Fibroblast of villous mesenchyme (primary cell): ENCODE results near the gene THY1. TPM values are rescaled to one million over a fixed set of nuclear protein-coding genes. Genes with fewer than 3 reads are reported as not detected.
"Not testable (repeated sequence)": the region's sequence is repeated elsewhere in the genome, so short reads cannot be mapped to it uniquely, and the experiment has no call there.

ENCODE experiments used
- DNase-seq: peaks from one replicate; pipeline ENCODE4 v3.0.0-alpha.2; 2010; ENCODE audit warnings: low read depth
- H3K4me3 ChIP-seq: 2 replicates; pipeline ENCODE4 v1.5.1; 2011; ENCODE audit warnings: low read depth, mild to moderate bottlenecking, low read length
- CTCF ChIP-seq: IDR thresholded peaks from 2 replicates; pipeline ENCODE4 v1.5.1; 2012; ENCODE audit warnings: low read depth, mild to moderate bottlenecking, low read length; ENCODE audit not compliant: insufficient read depth
- total RNA-seq: library from RNA; depleted of rRNA; stranded (reverse); fragments of >200 nt; gene quantifications from 2 replicates; pipeline ENCODE4 v1.2.3, GENCODE V29; 2012

Gene THY1
- total RNA-seq, 1 donor = 194 TPM

GRCh38 chr11:119461229-119461963, 38.4 kb upstream of the THY1 start:
- no peak overlapping the region for H3K4me3 ChIP-seq
- peak; percentile 59 for DNase-seq
- no peak for TF ChIP-seq CTCF

- TF ChIP-seq CTCF = no peak
- no peak overlapping the region for H3K4me3 ChIP-seq
- DNase-seq = peak; percentile 94
Measured at GRCh38 chr11:119460582-119460981, 37.6 kb upstream of the THY1 start.

GRCh38 chr11:119460097-119460496, 37.1 kb upstream of the THY1 start:
- no peak overlapping the region for H3K4me3 ChIP-seq

GRCh38 chr11:119459293-119459976, 36.5 kb upstream of the THY1 start:
- no peak overlapping the region for H3K4me3 ChIP-seq
- TF ChIP-seq CTCF = no peak
- DNase-seq = no peak

More at GRCh38 chr11:119460097-119460496, 37.1 kb upstream of the THY1 start:
- TF ChIP-seq CTCF = no peak
- DNase-seq = no peak

GRCh38 chr11:119455708-119456107, 32.7 kb upstream of the THY1 start:
- not testable (repeated sequence) for H3K4me3 ChIP-seq, DNase-seq

- H3K4me3 ChIP-seq, DNase-seq: not testable (repeated sequence)
Measured at GRCh38 chr11:119455241-119455640, 32.3 kb upstream of the THY1 start.

GRCh38 chr11:119453881-119454280, 30.9 kb upstream of the THY1 start:
- TF ChIP-seq CTCF = no peak
- no peak overlapping the region for H3K4me3 ChIP-seq
- no peak for DNase-seq
